ENCODE results near the gene AURKAIP1. TPM values are rescaled to one million over a fixed set of nuclear protein-coding genes. Genes with fewer than 3 reads are reported as not detected.

The AURKAIP1 gene
- total and polyA plus RNA-seq, 2 experiments from 2014 or later: 118 to 218 TPM

- Histone ChIP-seq H3K79me2 (ENCODE audit: insufficient read depth) (peaks cover 56% of the 10 kb centered on the region), H4K20me1 (ENCODE audit: insufficient read depth) (no peaks in the 10 kb centered on the region), H3K4me2 (ENCODE audit: unreplicated experiment) (no peak overlapping the region)
Measured at GRCh38 chr1:1341549-1342021, 33.4 kb downstream of the AURKAIP1 start.

GRCh38 chr1:1340791-1341548 is 34.0 kb downstream of the AURKAIP1 start:
- Histone ChIP-seq H3K4me2 (ENCODE audit: unreplicated experiment) (no peak overlapping the region), H3K27ac (no peak overlapping the region), H3K4me1 (ENCODE audit: insufficient read depth) (peaks cover 18% of the 10 kb centered on the region), H3K36me3 (ENCODE audit: low read depth) (no peaks in the 10 kb centered on the region; the same call in 1 of the 2 replicates), H3K9me2 (ENCODE audit: insufficient read depth) (no peaks in the 10 kb centered on the region), H3K79me2 (ENCODE audit: insufficient read depth) (peaks cover 50% of the 10 kb centered on the region), H4K20me1 (ENCODE audit: insufficient read depth) (no peaks in the 10 kb centered on the region), H3K9ac (no peak overlapping the region), H3K9me3 (ENCODE audit: low read depth) (no peaks in the 10 kb centered on the region), H3K27me3 (replicated peaks; ENCODE audit: insufficient read depth) (no peaks in the 10 kb centered on the region), H2AFZ (no peak overlapping the region), H3F3A (ENCODE audit: insufficient read depth) (no peaks in the 10 kb centered on the region), H3K4me3 (no peak overlapping the region)
- in situ Hi-C loops (cut with MboI): no loop called here
- TF ChIP-seq EZH2 (IDR thresholded peaks at IDR 0.05; ENCODE audit: insufficient read depth, poor library complexity, severe bottlenecking): no peak
- TF ChIP-seq EZH2phosphoT487 (IDR thresholded peaks at IDR 0.05; ENCODE audit: insufficient read depth, low read depth): no peak
- no peak for DNase-seq
- 85 to 87% methylated on average over 32 to 36 of the region's 36 CpGs for WGBS, 2 experiments (ENCODE audit: low coverage in 1 of 2, low lambda C conversion rate in 2 of 2, missing lambda C conversion rate in 2 of 2)

More at GRCh38 chr1:1341549-1342021, 33.4 kb downstream of the AURKAIP1 start:
- Histone ChIP-seq H3K36me3 (ENCODE audit: low read depth) (no peaks in the 10 kb centered on the region; the same call in 1 of the 2 replicates), H3K9me3 (ENCODE audit: low read depth) (no peaks in the 10 kb centered on the region), H3K27me3 (replicated peaks; ENCODE audit: insufficient read depth) (no peaks in the 10 kb centered on the region), H3K9me2 (ENCODE audit: insufficient read depth) (no peaks in the 10 kb centered on the region), H3K4me1 (ENCODE audit: insufficient read depth) (peaks cover 23% of the 10 kb centered on the region), H3K27ac (no peak overlapping the region), H3K4me3 (no peak overlapping the region), H3F3A (ENCODE audit: insufficient read depth) (no peaks in the 10 kb centered on the region), H3K9ac (no peak overlapping the region), H2AFZ (no peak overlapping the region)
- TF ChIP-seq EZH2phosphoT487 (IDR thresholded peaks at IDR 0.05; ENCODE audit: insufficient read depth, low read depth) (no peak), EZH2 (IDR thresholded peaks at IDR 0.05; ENCODE audit: insufficient read depth, poor library complexity, severe bottlenecking) (no peak)
- 92 to 95% methylated on average over 17 of the region's 17 CpGs for WGBS, 2 experiments (ENCODE audit: low coverage in 1 of 2, low lambda C conversion rate in 2 of 2, missing lambda C conversion rate in 2 of 2)
- no peak for DNase-seq
- in situ Hi-C loops (cut with MboI): no loop called here

- no peak overlapping the region for H2AFZ ChIP-seq
- H3K36me3 ChIP-seq (ENCODE audit: low read depth): no peaks in the 10 kb centered on the region; the same call in 1 of the 2 replicates
- TF ChIP-seq EZH2 (IDR thresholded peaks at IDR 0.05; ENCODE audit: insufficient read depth, poor library complexity, severe bottlenecking) (no peak), EZH2phosphoT487 (IDR thresholded peaks at IDR 0.05; ENCODE audit: insufficient read depth, low read depth) (no peak)
- H3F3A ChIP-seq (ENCODE audit: insufficient read depth): no peaks in the 10 kb centered on the region
- no peak overlapping the region for H3K4me3 ChIP-seq
- WGBS, 2 experiments (ENCODE audit: low coverage in 1 of 2, low lambda C conversion rate in 2 of 2, missing lambda C conversion rate in 2 of 2): 95% methylated on average over 17 to 23 of the region's 23 CpGs
- DNase-seq: no peak
- no peak overlapping the region for H3K27ac ChIP-seq
- H3K27me3 ChIP-seq (replicated peaks; ENCODE audit: insufficient read depth): no peaks in the 10 kb centered on the region
- no peaks in the 10 kb centered on the region for H3K9me3 ChIP-seq (ENCODE audit: low read depth)
- H3K9ac ChIP-seq: no peak overlapping the region
- H3K4me2 ChIP-seq (ENCODE audit: unreplicated experiment): no peak overlapping the region
- no peaks in the 10 kb centered on the region for H3K9me2 ChIP-seq (ENCODE audit: insufficient read depth)
- peaks cover 10% of the 10 kb centered on the region for H3K4me1 ChIP-seq (ENCODE audit: insufficient read depth)
- in situ Hi-C loops (cut with MboI): no loop called here
- no peaks in the 10 kb centered on the region for H4K20me1 ChIP-seq (ENCODE audit: insufficient read depth)
- peaks cover 42% of the 10 kb centered on the region for H3K79me2 ChIP-seq (ENCODE audit: insufficient read depth)
Measured at GRCh38 chr1:1340185-1340584, 34.8 kb downstream of the AURKAIP1 start.

DNA sequence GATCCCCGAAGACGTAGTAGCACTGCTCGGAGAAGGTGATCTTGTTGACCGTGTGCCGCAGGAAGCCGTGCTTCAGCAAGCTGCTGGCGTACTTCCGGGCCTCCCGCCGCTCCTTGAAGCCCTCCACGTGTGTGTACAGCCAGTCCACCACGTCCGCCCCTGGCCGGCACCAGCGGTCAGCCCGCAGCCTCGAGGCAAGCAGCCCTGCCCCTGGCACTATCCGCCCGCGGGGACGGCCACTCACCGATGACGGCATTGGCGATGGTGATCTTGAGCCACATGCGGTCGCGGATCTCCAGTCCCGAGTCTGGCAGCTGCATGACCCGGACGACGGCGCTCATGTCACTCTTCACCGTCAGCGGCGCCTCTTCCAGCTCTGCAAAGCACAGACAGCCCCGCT is 36.7 kb downstream of the AURKAIP1 start:
- Histone ChIP-seq H3K27me3 (replicated peaks; ENCODE audit: insufficient read depth) (no peaks in the 10 kb centered on the region), H3K4me1 (ENCODE audit: insufficient read depth) (no peaks in the 10 kb centered on the region), H3K9me3 (ENCODE audit: low read depth) (no peaks in the 10 kb centered on the region), H2AFZ (no peak overlapping the region), H4K20me1 (ENCODE audit: insufficient read depth) (no peaks in the 10 kb centered on the region), H3F3A (ENCODE audit: insufficient read depth) (no peaks in the 10 kb centered on the region), H3K9ac (no peak overlapping the region), H3K36me3 (ENCODE audit: low read depth) (no peaks in the 10 kb centered on the region; the same call in 1 of the 2 replicates), H3K27ac (no peak overlapping the region), H3K4me2 (ENCODE audit: unreplicated experiment) (no peak overlapping the region), H3K9me2 (ENCODE audit: insufficient read depth) (no peaks in the 10 kb centered on the region), H3K79me2 (ENCODE audit: insufficient read depth) (peaks cover 23% of the 10 kb centered on the region), H3K4me3 (no peak overlapping the region)
- 95 to 97% methylated on average over 26 to 36 of the region's 36 CpGs for WGBS, 2 experiments (ENCODE audit: low coverage in 1 of 2, low lambda C conversion rate in 2 of 2, missing lambda C conversion rate in 2 of 2)
- TF ChIP-seq EZH2phosphoT487 (IDR thresholded peaks at IDR 0.05; ENCODE audit: insufficient read depth, low read depth) (no peak), EZH2 (IDR thresholded peaks at IDR 0.05; ENCODE audit: insufficient read depth, poor library complexity, severe bottlenecking) (no peak)
- no peak for DNase-seq
- in situ Hi-C loops (cut with MboI): no loop called here

All from GM23248 (cell line).